Measurements from ENCODE around the gene ZNF654. TPM values are rescaled to one million over a fixed set of nuclear protein-coding genes. Genes with fewer than 3 reads are reported as not detected.
A peak's percentile ranks its signal among the peaks of the same experiment; 100 is the strongest.

Gene ZNF654
- total RNA-seq, 4 donors from 2014 or later: 11.8 to 17.9 (median 16.0) TPM

DNA sequence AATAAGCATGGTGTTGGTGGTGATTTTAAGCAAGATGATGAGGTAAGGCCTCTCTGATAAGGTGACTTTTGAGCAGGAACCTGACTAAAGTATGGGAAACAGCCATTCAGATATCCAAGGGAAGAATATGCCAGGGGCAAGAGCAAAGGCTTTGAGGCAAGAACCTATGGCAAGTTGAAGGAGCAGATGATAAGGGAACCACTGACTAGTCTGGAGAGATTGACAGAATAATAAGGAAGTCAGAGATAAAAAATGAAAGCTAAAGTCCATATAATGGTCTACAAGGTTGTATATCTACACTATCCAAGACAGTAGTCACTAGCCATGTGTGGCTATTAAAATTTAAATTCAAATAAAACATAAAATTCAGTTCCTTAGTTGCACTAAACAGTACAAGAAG, 88.2 kb downstream of the ZNF654 start:
- Histone ChIP-seq H3K9me3 (no peaks in the 10 kb centered on the region), H3K4me1 (peaks cover 19 to 29% (median 26%) of the 10 kb centered on the region in 4 donors), H3K27ac (replicated peaks in 1 of 4) (no peak overlapping the region), H3K4me3 (no peak overlapping the region), H3K27me3 (no peaks in the 10 kb centered on the region), H3K36me3 (no peaks in the 10 kb centered on the region)
- intact Hi-C loops (cut with DNase I): no loop called here
- TF ChIP-seq POLR2AphosphoS5 (IDR thresholded peaks at IDR 0.05) (no peak), CTCF (IDR thresholded peaks at IDR 0.05) (no peak), POLR2A (IDR thresholded peaks at IDR 0.05; ENCODE audit: low read depth) (no peak), EP300 (IDR thresholded peaks at IDR 0.05) (no peak)
- DNase-seq (ENCODE audit: extremely low spot score): no peak

DNA sequence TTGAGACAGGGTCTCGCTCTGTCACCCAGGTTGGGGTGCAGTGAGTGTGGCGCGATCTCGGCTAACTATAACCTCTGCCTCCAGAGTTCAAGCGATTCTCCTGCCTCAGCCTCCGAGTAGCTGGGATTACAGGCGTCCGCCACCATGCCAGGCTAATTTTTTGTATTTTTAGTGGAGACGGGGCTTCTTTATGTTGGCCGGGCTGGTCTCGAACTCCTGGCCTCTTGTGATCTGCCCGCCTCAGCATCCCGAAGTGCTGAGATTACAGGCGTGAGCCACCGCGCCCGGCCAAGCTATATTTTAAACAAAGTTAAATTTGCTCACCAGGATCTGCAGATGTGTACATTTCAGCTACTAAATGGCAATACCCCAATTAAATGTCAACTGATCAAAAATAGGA, 89.6 kb downstream of the ZNF654 start:
- Histone ChIP-seq H3K27me3 (no peaks in the 10 kb centered on the region), H3K4me1 (peaks cover 19 to 40% (median 35%) of the 10 kb centered on the region in 4 donors), H3K27ac (replicated peaks in 1 of 4) (no peak overlapping the region), H3K9me3 (no peaks in the 10 kb centered on the region), H3K36me3 (peaks cover 3 to 8% (median 5%) of the 10 kb centered on the region in 4 donors), H3K4me3 (peak overlapping the region; percentile 71 to 83 (median 76))
- intact Hi-C loops (cut with DNase I): no loop called here
- 70% methylated on average over 17 of the region's 17 CpGs for WGBS
- TF ChIP-seq POLR2AphosphoS5 (IDR thresholded peaks at IDR 0.05) (no peak), CTCF (IDR thresholded peaks at IDR 0.05) (no peak), POLR2A (IDR thresholded peaks at IDR 0.05; ENCODE audit: low read depth) (no peak), EP300 (IDR thresholded peaks at IDR 0.05) (no peak)
- DNase-seq (ENCODE audit: extremely low spot score): no peak

GRCh38 chr3:88149101-88149508, 90.0 kb downstream of the ZNF654 start:
- intact Hi-C loops (cut with DNase I): no loop called here
- Histone ChIP-seq H3K27ac (replicated peaks in 1 of 4) (peak overlapping the region; percentile 89 to 94 (median 92)), H3K27me3 (no peaks in the 10 kb centered on the region), H3K9me3 (no peaks in the 10 kb centered on the region), H3K4me1 (peaks cover 19 to 45% (median 36%) of the 10 kb centered on the region in 4 donors), H3K36me3 (peaks cover 7 to 12% (median 9%) of the 10 kb centered on the region in 4 donors), H3K4me3 (peak overlapping the region; percentile 71 to 83 (median 76))
- TF ChIP-seq CTCF (IDR thresholded peaks at IDR 0.05) (no peak), POLR2A (IDR thresholded peaks at IDR 0.05; ENCODE audit: low read depth) (no peak), POLR2AphosphoS5 (IDR thresholded peaks at IDR 0.05) (no peak), EP300 (IDR thresholded peaks at IDR 0.05) (no peak)
- DNase-seq (ENCODE audit: extremely low spot score): no peak
- whole genome bisulfite sequencing: 0% methylated on average over 16 of the region's 16 CpGs

DNA sequence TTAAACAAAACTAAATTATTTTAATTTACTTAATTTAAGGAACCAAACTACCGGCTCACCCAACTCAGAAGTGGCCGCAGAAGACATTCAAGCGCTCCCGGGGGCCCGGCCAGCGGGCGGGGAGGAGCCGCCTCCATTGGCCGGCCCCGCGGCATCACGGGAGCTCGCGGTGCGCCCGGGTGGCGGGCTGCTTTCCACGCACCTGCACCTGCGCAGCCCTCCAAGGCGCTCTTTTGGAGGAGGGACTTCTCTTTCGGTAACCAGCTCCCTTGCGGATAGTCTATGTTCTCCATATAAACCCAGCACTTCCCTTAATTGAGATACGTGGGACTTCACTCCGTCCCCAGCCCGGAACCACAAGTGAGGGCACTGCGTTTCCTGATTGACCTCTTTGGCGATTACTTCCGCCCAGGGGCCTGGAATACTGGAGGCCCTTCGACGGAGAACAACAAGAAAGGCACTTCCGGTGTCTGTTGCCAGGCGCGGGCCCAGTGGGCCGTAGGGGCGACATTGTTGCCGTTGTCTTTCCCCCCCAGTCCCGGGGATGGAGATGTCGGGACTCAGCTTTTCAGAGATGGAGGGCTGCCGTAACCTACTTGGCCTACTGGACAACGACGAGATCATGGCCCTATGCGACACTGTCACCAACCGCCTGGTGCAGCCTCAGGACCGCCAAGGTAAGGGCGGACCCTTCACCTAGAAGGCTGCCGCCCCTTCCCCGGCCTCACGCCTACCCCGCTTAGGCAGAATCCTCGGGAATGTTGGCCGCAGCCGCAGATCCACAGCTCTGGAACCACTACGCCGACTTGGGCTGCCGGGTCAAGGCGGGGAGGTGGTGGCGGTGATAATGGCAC, 90.7 kb downstream of the ZNF654 start, which contains the start of gene C3orf38:
Gene C3orf38 (plus strand): TSS at position 451 of the 854 bp plus-strand sequence. CDS start 94 bp downstream, at position 545.
- Histone ChIP-seq H3K27ac (replicated peaks in 1 of 4) (peak within 1 kb of the TSS; percentile 89 to 94 (median 92)), H3K27me3 (no peaks in the 10 kb centered on the region), H3K4me3 (peak within 1 kb of the TSS; percentile 71 to 83 (median 76)), H3K36me3 (peaks cover 13 to 19% (median 15%) of the 10 kb centered on the region in 4 donors), H3K4me1 (peaks cover 19 to 45% (median 36%) of the 10 kb centered on the region in 4 donors), H3K9me3 (no peaks in the 10 kb centered on the region)
- intact Hi-C loops (cut with DNase I): loop anchor here (5.0 kb wide), 1 partner anchor 92 kb away; the partner anchor contains the start of genes CGGBP1 and ZNF654
- TF ChIP-seq POLR2A (IDR thresholded peaks at IDR 0.05; ENCODE audit: low read depth) (no peak), POLR2AphosphoS5 (IDR thresholded peaks at IDR 0.05) (peak; percentile 80 to 82), EP300 (IDR thresholded peaks at IDR 0.05) (no peak), CTCF (IDR thresholded peaks at IDR 0.05) (no peak)
- DNase-seq (ENCODE audit: extremely low spot score): peak; percentile 95
- WGBS: under 1% methylated on average over 47 of the region's 57 CpGs

Measured in esophagus muscularis mucosa (tissue), 4 donors.